Measurements from ENCODE around the gene LRFN3. TPM values are rescaled to one million over a fixed set of nuclear protein-coding genes. Genes with fewer than 3 reads are reported as not detected.
A peak's percentile ranks its signal among the peaks of the same experiment; 100 is the strongest.

The LRFN3 gene
- total and polyA plus RNA-seq, 10 of the 15 experiments (the other 5 are each of a cell fraction or from before 2014, with no cell fraction given), result 0.02 to 7.3 (median 2.0) TPM; not detected in 1

DNA sequence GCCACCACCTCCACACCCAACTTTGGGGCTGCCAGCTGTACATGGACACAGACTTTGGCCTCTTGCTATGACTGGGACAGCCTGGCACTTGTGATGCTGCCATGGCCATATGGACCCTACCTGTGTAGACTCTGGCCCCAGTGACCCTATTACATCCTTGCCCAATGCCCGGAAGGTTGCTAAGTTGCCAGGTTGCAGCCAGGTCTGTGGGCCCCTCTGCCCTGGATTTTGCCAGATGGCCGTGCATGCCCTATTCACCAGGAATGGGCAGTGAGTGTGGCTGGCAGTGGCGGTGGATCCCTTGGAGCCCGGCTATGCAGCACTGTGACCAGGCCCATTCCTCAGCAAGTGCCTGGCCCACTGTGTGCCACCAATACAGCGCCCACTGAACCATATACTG, 49.9 kb downstream of the LRFN3 start (continued):
- TF ChIP-seq, protein P1, sequence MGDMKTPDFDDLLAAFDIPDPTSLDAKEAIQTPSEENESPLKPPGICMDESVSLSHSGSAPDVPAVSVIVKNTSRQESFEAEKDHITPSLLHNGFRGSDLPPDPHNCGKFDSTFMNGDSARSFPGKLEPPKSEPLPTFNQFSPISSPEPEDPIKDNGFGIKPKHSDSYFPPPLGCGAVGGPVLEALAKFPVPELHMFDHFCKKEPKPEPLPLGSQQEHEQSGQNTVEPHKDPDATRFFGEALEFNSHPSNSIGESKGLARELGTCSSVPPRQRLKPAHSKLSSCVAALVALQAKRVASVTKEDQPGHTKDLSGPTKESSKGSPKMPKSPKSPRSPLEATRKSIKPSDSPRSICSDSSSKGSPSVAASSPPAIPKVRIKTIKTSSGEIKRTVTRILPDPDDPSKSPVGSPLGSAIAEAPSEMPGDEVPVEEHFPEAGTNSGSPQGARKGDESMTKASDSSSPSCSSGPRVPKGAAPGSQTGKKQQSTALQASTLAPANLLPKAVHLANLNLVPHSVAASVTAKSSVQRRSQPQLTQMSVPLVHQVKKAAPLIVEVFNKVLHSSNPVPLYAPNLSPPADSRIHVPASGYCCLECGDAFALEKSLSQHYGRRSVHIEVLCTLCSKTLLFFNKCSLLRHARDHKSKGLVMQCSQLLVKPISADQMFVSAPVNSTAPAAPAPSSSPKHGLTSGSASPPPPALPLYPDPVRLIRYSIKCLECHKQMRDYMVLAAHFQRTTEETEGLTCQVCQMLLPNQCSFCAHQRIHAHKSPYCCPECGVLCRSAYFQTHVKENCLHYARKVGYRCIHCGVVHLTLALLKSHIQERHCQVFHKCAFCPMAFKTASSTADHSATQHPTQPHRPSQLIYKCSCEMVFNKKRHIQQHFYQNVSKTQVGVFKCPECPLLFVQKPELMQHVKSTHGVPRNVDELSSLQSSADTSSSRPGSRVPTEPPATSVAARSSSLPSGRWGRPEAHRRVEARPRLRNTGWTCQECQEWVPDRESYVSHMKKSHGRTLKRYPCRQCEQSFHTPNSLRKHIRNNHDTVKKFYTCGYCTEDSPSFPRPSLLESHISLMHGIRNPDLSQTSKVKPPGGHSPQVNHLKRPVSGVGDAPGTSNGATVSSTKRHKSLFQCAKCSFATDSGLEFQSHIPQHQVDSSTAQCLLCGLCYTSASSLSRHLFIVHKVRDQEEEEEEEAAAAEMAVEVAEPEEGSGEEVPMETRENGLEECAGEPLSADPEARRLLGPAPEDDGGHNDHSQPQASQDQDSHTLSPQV (IDR thresholded peaks at IDR 0.05), result no peak

DNA sequence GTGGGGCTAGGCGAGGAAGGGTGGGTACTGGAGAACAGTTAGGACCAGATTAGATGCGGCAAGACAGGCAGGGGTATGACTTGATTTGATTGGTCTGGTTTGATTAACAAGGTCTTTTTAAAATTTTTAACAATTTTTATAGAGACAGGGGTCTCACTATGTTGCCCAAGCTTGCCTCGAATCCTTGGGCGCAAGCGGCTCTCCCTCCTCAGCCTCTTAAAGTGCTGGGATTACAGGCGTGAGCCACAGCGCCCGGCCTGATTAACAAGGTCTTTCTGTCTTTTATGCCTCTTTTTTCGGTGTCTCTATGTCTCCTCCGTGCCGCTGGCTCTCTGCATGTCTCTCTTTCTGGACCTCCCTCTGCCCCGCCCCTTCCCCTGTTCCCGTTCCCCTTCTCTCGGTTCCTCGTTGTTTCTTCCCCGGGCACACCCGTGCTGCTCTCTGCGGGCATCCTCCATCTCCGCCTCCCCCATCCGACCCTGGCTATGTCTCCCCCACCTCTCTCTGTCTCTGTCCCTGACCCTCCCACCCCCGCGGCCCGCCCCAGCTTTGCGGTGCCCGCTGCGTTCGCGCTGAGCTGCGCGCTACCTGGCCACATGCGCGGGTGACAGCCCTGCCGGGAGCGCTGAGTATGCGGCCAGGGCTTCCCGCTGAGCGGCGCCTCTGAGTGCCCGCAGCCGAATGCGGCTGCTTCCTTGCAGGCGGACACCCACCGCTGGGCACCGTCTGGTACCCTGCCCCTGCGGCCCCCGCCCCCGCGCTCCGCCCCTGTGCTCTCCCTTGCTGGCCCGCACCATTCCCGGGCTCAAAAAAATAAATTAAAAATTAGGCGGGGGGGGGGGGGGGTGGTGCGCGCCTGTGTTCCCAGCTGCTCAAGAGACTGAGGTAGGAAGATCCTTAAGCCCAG, 50.7 kb downstream of the LRFN3 start:
- H3K4me2 ChIP-seq (ENCODE audit: control insufficient read depth, insufficient read depth), result peak overlapping the region; percentile 62
- ChIA-PET SMC1A (ENCODE audit: uncharacterized antibody, unreplicated experiment) (no interaction called here), RAD21 (ENCODE audit: unreplicated experiment) (no interaction called here), CTCF (interaction anchor here (1.0 kb wide), 1 partner anchor 38 kb away, joined by 3 read pairs; no protein-coding TSS in a partner anchor), POLR2A (interaction anchor here (0.6 kb wide), 2 partner anchors 14 to 17 kb away, joined by 3 to 4 read pairs; no protein-coding TSS in a partner anchor)
- BruUV-seq (replicated peaks), result no TSS peak
- whole genome bisulfite sequencing (ENCODE audit: insufficient coverage, insufficient replicate concordance, low lambda C conversion rate, missing lambda C conversion rate), result 20% methylated on average over 32 of the region's 54 CpGs
- no peaks in the 10 kb centered on the region for H3K4me1 ChIP-seq (ENCODE audit: control insufficient read depth, insufficient read depth, low read length)
- TF ChIP-seq DPF2 (IDR thresholded peaks at IDR 0.05) (no peak), IKZF2 (IDR thresholded peaks at IDR 0.05) (peak in 1 of 2 experiments; percentile 21; a peak in 1 of 4 replicates), RBBP5 (conservative IDR thresholded peaks at IDR 0.05) (no peak), TCF7 (IDR thresholded peaks at IDR 0.05; ENCODE audit: borderline replicate concordance) (no peak), POU2F2 (IDR thresholded peaks at IDR 0.05; ENCODE audit: borderline replicate concordance, low read depth, low read length) (no peak)
- TF ChIP-seq, protein P2, sequence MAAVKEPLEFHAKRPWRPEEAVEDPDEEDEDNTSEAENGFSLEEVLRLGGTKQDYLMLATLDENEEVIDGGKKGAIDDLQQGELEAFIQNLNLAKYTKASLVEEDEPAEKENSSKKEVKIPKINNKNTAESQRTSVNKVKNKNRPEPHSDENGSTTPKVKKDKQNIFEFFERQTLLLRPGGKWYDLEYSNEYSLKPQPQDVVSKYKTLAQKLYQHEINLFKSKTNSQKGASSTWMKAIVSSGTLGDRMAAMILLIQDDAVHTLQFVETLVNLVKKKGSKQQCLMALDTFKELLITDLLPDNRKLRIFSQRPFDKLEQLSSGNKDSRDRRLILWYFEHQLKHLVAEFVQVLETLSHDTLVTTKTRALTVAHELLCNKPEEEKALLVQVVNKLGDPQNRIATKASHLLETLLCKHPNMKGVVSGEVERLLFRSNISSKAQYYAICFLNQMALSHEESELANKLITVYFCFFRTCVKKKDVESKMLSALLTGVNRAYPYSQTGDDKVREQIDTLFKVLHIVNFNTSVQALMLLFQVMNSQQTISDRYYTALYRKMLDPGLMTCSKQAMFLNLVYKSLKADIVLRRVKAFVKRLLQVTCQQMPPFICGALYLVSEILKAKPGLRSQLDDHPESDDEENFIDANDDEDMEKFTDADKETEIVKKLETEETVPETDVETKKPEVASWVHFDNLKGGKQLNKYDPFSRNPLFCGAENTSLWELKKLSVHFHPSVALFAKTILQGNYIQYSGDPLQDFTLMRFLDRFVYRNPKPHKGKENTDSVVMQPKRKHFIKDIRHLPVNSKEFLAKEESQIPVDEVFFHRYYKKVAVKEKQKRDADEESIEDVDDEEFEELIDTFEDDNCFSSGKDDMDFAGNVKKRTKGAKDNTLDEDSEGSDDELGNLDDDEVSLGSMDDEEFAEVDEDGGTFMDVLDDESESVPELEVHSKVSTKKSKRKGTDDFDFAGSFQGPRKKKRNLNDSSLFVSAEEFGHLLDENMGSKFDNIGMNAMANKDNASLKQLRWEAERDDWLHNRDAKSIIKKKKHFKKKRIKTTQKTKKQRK (IDR thresholded peaks at IDR 0.05; ENCODE audit: low read depth, low read length), result no peak
- H3K27me3 ChIP-seq (replicated peaks in 1 of 2; ENCODE audit: control insufficient read depth in 2 of 2, insufficient read depth in 2 of 2, low read length in 1 of 2), result peaks cover 0 to 2% of the 10 kb centered on the region in 2 experiments; a peak in 3 of 4 replicates
- intact Hi-C loops (cut with micrococcal nuclease; ENCODE audit: unreplicated experiment) (no loop called here), in situ Hi-C loops (cut with MboI) (no loop called here)
- no peak overlapping the region for H3K27ac ChIP-seq (ENCODE audit: control insufficient read depth, insufficient read depth)
- peak overlapping the region; percentile 47; the same call in 1 of the 2 replicates for H3K4me3 ChIP-seq
- no peaks in the 10 kb centered on the region for H3K36me3 ChIP-seq (ENCODE audit: control insufficient read depth in 2 of 2, insufficient read depth in 2 of 2, low read length in 1 of 2)
- no peaks in the 10 kb centered on the region for H3K79me2 ChIP-seq (ENCODE audit: control insufficient read depth, insufficient read depth, low read length)
- no peak overlapping the region; the same call in 1 of the 2 replicates for H2AFZ ChIP-seq (ENCODE audit: control insufficient read depth, low read depth, low read length)
- FAIRE-seq (no peak), DNase-seq (ENCODE audit: low read depth, low spot score) (no peak), ATAC-seq (peak; percentile 83)
- H3K9ac ChIP-seq (ENCODE audit: control insufficient read depth, insufficient read depth, low read length), result no peak overlapping the region; the same call in 1 of the 2 replicates
- H4K20me1 ChIP-seq (ENCODE audit: control insufficient read depth, insufficient read depth), result no peaks in the 10 kb centered on the region
- H3K9me3 ChIP-seq (replicated peaks; ENCODE audit: control insufficient read depth, insufficient read depth, low read length), result no peaks in the 10 kb centered on the region

Measured in GM12878 (cell line).